WTC11 (cell line): ENCODE results near the gene VASN. TPM values are rescaled to one million over a fixed set of nuclear protein-coding genes. Genes with fewer than 3 reads are reported as not detected.

Source experiments
- ATAC-seq: fragments of 200-7000 bp; cut with Tn5 transposase; 2 replicates; pipeline ENCODE4 v1.10.0; 2021; ENCODE audit warnings: mild to moderate bottlenecking, moderate library complexity
- CTCF ChIA-PET: fragments of 300-600 bp; sonication (Branson Sonifier 250); formaldehyde crosslinking; loops from one replicate; lab custom pipeline; 2021; ENCODE audit warnings: antibody characterized with exemption; lab: Charles Lee
- POLR2A ChIA-PET: fragments of 350-600 bp; sonication (Branson Sonifier 250); formaldehyde crosslinking; loops from one replicate; lab custom pipeline; 2021; ENCODE audit warnings: antibody characterized with exemption; lab: Charles Lee
- DNase-seq: peaks from one replicate; pipeline ENCODE4 v3.0.0; 2021; ENCODE audit warnings: low spot score
- H3K27ac Mint-ChIP-seq: 2 replicates; pipeline ENCODE4 v1.8.0; 2021; ENCODE audit warnings: mixed read lengths
- H3K27me3 Mint-ChIP-seq: 2 replicates; pipeline ENCODE4 v1.8.0; 2021; ENCODE audit warnings: low read depth, mild to moderate bottlenecking, moderate library complexity, mixed read lengths
- H3K36me3 Mint-ChIP-seq: 2 replicates; pipeline ENCODE4 v1.8.0; 2021; ENCODE audit warnings: mixed read lengths
- H3K4me1 Mint-ChIP-seq: 2 replicates; pipeline ENCODE4 v1.8.0; 2022; ENCODE audit warnings: mixed read lengths
- H3K4me3 Mint-ChIP-seq: 2 replicates; pipeline ENCODE4 v1.8.0; 2021; ENCODE audit warnings: mild to moderate bottlenecking, moderate library complexity, mixed read lengths
- H3K9me3 Mint-ChIP-seq: 2 replicates; pipeline ENCODE4 v1.8.0; 2021; ENCODE audit warnings: mixed read lengths
- CREB1 ChIP-seq: sonication (generic); formaldehyde crosslinking; IDR thresholded peaks from 2 replicates; pipeline ENCODE4 v1.8.0; 2023; ENCODE audit warnings: mild to moderate bottlenecking, missing genetic modification reagents
- E2F1 ChIP-seq: sonication (generic); formaldehyde crosslinking; IDR thresholded peaks from 2 replicates; pipeline ENCODE4 v1.8.0; 2022; ENCODE audit warnings: mild to moderate bottlenecking, missing genetic modification reagents
- E2F5 ChIP-seq: sonication (generic); formaldehyde crosslinking; IDR thresholded peaks from 2 replicates; pipeline ENCODE4 v1.8.1; 2022; ENCODE audit warnings: mild to moderate bottlenecking, moderate library complexity, missing genetic modification reagents
- ELF4 ChIP-seq: sonication (generic); formaldehyde crosslinking; IDR thresholded peaks from 2 replicates; pipeline ENCODE4 v1.8.1; 2022; ENCODE audit warnings: low read depth, mild to moderate bottlenecking, moderate library complexity, missing genetic modification reagents
- EMX1 ChIP-seq: fragments of 250-450 bp; sonication (Bioruptor Pico); IDR thresholded peaks from 2 replicates; pipeline ENCODE4 v1.8.0; 2021; ENCODE audit warnings: mild to moderate bottlenecking
- ETV6 ChIP-seq: sonication (generic); formaldehyde crosslinking; IDR thresholded peaks from 2 replicates; pipeline ENCODE4 v1.8.1; 2022; ENCODE audit warnings: mild to moderate bottlenecking, missing genetic modification reagents
- GRHL2 ChIP-seq: fragments of 250-450 bp; sonication (Bioruptor Pico); IDR thresholded peaks from 2 replicates; pipeline ENCODE4 v1.8.0; 2022; ENCODE audit warnings: mild to moderate bottlenecking, moderate library complexity; ENCODE audit not compliant: insufficient replicate concordance, severe bottlenecking
- JUN ChIP-seq: sonication (generic); formaldehyde crosslinking; IDR thresholded peaks from 2 replicates; pipeline ENCODE4 v1.8.0; 2023; ENCODE audit warnings: mild to moderate bottlenecking, missing genetic modification reagents
- MXD4 ChIP-seq: fragments of 250-450 bp; sonication (Bioruptor Pico); IDR thresholded peaks from 2 replicates; pipeline ENCODE4 v1.8.0; 2021; ENCODE audit warnings: mild to moderate bottlenecking, moderate library complexity, borderline replicate concordance
- NFYB ChIP-seq: sonication (generic); formaldehyde crosslinking; conservative IDR thresholded peaks from 2 replicates; pipeline ENCODE4 v1.8.0; 2022; ENCODE audit warnings: low read depth, missing genetic modification reagents
- OVOL2 ChIP-seq: fragments of 250-450 bp; sonication (Bioruptor Pico); IDR thresholded peaks from 2 replicates; pipeline ENCODE4 v1.9.0; 2021; ENCODE audit warnings: mild to moderate bottlenecking, borderline replicate concordance
- RELA ChIP-seq: sonication (generic); formaldehyde crosslinking; IDR thresholded peaks from 2 replicates; pipeline ENCODE4 v1.8.1; 2022; ENCODE audit warnings: missing genetic modification reagents, mild to moderate bottlenecking, borderline replicate concordance
- SOX15 ChIP-seq: fragments of 250-450 bp; sonication (Bioruptor Pico); IDR thresholded peaks from 2 replicates; pipeline ENCODE4 v1.9.0; 2021; ENCODE audit warnings: mild to moderate bottlenecking
- SP1 ChIP-seq: sonication (generic); formaldehyde crosslinking; conservative IDR thresholded peaks from 2 replicates; pipeline ENCODE4 v1.8.1; 2022; ENCODE audit warnings: missing genetic modification reagents
- ZBTB21 ChIP-seq: sonication (generic); formaldehyde crosslinking; IDR thresholded peaks from 2 replicates; pipeline ENCODE4 v1.8.1; 2023; ENCODE audit warnings: mild to moderate bottlenecking, missing genetic modification reagents, borderline replicate concordance
- ZNF232 ChIP-seq: sonication (generic); formaldehyde crosslinking; IDR thresholded peaks from 2 replicates; pipeline ENCODE4 v1.8.0; 2022; ENCODE audit warnings: mild to moderate bottlenecking, missing genetic modification reagents
- ZNF263 ChIP-seq: sonication (generic); formaldehyde crosslinking; IDR thresholded peaks from 2 replicates; pipeline ENCODE4 v1.8.1; 2022; ENCODE audit warnings: low read depth, mild to moderate bottlenecking, moderate library complexity, missing genetic modification reagents
- ZNF512 ChIP-seq: sonication (generic); formaldehyde crosslinking; IDR thresholded peaks from 2 replicates; pipeline ENCODE4 v1.8.1; 2022; ENCODE audit warnings: missing genetic modification reagents, borderline replicate concordance
- ZNF532 ChIP-seq: fragments of 250-450 bp; sonication (Bioruptor Pico); IDR thresholded peaks from 2 replicates; pipeline ENCODE4 v1.9.0; 2021; ENCODE audit warnings: mild to moderate bottlenecking, borderline replicate concordance
- total RNA-seq: library from RNA; stranded (reverse); gene quantifications from 3 replicates; pipeline ENCODE4 v1.2.3, GENCODE V29; 2021
- TF ChIP-seq, protein P1 (sequence below): sonication (generic); formaldehyde crosslinking; conservative IDR thresholded peaks from 2 replicates; pipeline ENCODE4 v1.8.1; 2023; ENCODE audit warnings: mild to moderate bottlenecking, low read depth, missing genetic modification reagents, moderate library complexity
- TF ChIP-seq, protein P2 (sequence below): sonication (generic); formaldehyde crosslinking; IDR thresholded peaks from 2 replicates; pipeline ENCODE4 v1.8.1; 2023; ENCODE audit warnings: mild to moderate bottlenecking, missing genetic modification reagents

VASN gene
- total RNA-seq, 1 experiment from 2014 or later: 8.0 TPM

DNA sequence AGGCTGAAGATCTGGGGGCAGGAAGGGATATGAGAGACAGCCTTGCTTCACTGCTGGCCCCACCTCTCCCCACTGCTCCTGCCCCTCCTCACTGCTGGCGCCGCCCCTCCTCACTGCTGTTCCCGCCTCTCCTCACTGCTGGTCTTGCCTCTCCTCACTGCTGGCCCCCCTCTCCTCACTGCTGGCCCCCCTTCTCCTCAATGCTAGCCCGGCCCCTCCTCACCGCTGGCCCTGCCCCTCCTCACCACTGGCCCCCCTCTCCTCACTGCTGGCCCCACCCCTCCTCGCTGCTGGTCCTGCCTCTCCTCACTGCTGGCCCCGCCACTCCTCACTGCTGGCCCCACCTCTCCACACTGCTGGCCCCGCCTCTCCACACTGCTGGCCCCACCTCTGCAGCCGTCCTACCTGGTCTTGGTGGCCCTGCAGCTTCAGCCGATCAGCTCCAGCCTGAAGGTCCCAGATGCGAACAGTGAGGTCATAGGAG, 11.1 kb upstream of the VASN start:
- Mint-ChIP-seq H3K27me3 (no peaks in the 10 kb centered on the region), H3K4me1 (no peaks in the 10 kb centered on the region), H3K9me3 (no peaks in the 10 kb centered on the region), H3K4me3 (no peak overlapping the region), H3K27ac (no peak overlapping the region), H3K36me3 (peaks cover 2% of the 10 kb centered on the region; the same call in 1 of the 2 replicates)
- DNase-seq (no peak), ATAC-seq (peak; percentile 62)
- TF ChIP-seq E2F5 (CRISPR knock-in tag): no peak
- no peak for TF ChIP-seq MXD4 (CRISPR knock-in tag)
- no peak for TF ChIP-seq ETV6 (CRISPR knock-in tag)
- no peak for TF ChIP-seq SP1 (CRISPR knock-in tag)
- TF ChIP-seq, protein P1, sequence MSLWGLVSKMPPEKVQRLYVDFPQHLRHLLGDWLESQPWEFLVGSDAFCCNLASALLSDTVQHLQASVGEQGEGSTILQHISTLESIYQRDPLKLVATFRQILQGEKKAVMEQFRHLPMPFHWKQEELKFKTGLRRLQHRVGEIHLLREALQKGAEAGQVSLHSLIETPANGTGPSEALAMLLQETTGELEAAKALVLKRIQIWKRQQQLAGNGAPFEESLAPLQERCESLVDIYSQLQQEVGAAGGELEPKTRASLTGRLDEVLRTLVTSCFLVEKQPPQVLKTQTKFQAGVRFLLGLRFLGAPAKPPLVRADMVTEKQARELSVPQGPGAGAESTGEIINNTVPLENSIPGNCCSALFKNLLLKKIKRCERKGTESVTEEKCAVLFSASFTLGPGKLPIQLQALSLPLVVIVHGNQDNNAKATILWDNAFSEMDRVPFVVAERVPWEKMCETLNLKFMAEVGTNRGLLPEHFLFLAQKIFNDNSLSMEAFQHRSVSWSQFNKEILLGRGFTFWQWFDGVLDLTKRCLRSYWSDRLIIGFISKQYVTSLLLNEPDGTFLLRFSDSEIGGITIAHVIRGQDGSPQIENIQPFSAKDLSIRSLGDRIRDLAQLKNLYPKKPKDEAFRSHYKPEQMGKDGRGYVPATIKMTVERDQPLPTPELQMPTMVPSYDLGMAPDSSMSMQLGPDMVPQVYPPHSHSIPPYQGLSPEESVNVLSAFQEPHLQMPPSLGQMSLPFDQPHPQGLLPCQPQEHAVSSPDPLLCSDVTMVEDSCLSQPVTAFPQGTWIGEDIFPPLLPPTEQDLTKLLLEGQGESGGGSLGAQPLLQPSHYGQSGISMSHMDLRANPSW (CRISPR knock-in tag): no peak
- TF ChIP-seq ELF4: no peak
- TF ChIP-seq, protein P2, sequence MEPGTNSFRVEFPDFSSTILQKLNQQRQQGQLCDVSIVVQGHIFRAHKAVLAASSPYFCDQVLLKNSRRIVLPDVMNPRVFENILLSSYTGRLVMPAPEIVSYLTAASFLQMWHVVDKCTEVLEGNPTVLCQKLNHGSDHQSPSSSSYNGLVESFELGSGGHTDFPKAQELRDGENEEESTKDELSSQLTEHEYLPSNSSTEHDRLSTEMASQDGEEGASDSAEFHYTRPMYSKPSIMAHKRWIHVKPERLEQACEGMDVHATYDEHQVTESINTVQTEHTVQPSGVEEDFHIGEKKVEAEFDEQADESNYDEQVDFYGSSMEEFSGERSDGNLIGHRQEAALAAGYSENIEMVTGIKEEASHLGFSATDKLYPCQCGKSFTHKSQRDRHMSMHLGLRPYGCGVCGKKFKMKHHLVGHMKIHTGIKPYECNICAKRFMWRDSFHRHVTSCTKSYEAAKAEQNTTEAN: no peak
- TF ChIP-seq ZBTB21 (CRISPR knock-in tag): no peak
- TF ChIP-seq GRHL2 (CRISPR knock-in tag): no peak
- no peak for TF ChIP-seq ZNF512
- no peak for TF ChIP-seq RELA (CRISPR knock-in tag)
- no peak for TF ChIP-seq JUN
- TF ChIP-seq CREB1 (CRISPR knock-in tag): no peak
- ChIA-PET POLR2A (no interaction called here), CTCF (interaction anchor here (0.6 to 5.6 kb wide), 6 partner anchors 9 to 99 kb away, joined by 3 to 322 read pairs (median 16); partner anchors contain the start of genes CORO7, PAM16 and TFAP4)

GRCh38 chr16:4361033-4361943, 10.4 kb upstream of the VASN start:
- ChIA-PET CTCF (interaction anchor here (0.6 to 5.6 kb wide), 7 partner anchors 10 to 100 kb away, joined by 3 to 322 read pairs (median 10); partner anchors contain the start of genes PAM16 and TFAP4), POLR2A (no interaction called here)
- no peak overlapping the region for H3K4me3 Mint-ChIP-seq
- DNase-seq: no peak
- H3K9me3 Mint-ChIP-seq: no peaks in the 10 kb centered on the region
- TF ChIP-seq OVOL2 (CRISPR knock-in tag): no peak
- TF ChIP-seq E2F1 (CRISPR knock-in tag): no peak
- TF ChIP-seq SOX15 (CRISPR knock-in tag): no peak
- TF ChIP-seq ZNF263 (CRISPR knock-in tag): no peak
- TF ChIP-seq NFYB (CRISPR knock-in tag): no peak
- TF ChIP-seq ZNF532: no peak
- no peak for TF ChIP-seq ZNF232 (CRISPR knock-in tag)
- no peak for TF ChIP-seq EMX1 (CRISPR knock-in tag)
- H3K27ac Mint-ChIP-seq: no peak overlapping the region
- ATAC-seq: no peak
- peaks cover 2% of the 10 kb centered on the region; the same call in 1 of the 2 replicates for H3K36me3 Mint-ChIP-seq
- H3K27me3 Mint-ChIP-seq: no peaks in the 10 kb centered on the region
- H3K4me1 Mint-ChIP-seq: no peaks in the 10 kb centered on the region
